Renal pelvis (tissue), 4 donors: ENCODE measurements around the gene SLC22A4. TPM values are rescaled to one million over a fixed set of nuclear protein-coding genes. Genes with fewer than 3 reads are reported as not detected.

Source experiments
- DNase-seq: peaks from one replicate; pipeline ENCODE4 v3.0.0-alpha.2; 2013
- polyA plus RNA-seq, 3 donors: library from polyadenylated mRNA; unstranded; fragments of 120-200 nt; gene quantifications; one replicate each; pipeline ENCODE4 v1.2.1, GENCODE V29; 2013; ENCODE audit not compliant: insufficient read length in 3 of 3

Gene SLC22A4
- polyA plus RNA-seq, 3 donors: 5.0 to 9.1 (median 7.2) TPM

DNA sequence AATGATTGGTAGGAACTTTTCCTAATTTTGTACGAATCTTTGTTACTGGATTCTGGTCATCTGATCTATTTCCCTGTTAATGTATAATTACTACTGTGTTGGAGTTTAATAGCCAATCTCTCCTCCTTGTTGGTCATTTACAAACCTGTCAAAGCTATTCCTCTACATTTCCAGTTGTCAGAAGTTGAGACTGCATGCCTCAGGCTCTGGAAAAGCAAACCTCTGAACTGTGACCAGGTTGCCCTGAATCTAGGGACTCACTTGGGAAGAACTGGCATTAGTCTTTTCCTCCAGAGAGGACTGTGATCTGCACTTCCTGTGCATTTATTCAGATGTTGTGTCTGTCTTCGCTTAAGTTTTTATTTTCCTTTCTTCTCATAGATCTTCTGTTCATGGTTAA is 20.6 kb upstream of the SLC22A4 start:
- no peak for DNase-seq

DNA sequence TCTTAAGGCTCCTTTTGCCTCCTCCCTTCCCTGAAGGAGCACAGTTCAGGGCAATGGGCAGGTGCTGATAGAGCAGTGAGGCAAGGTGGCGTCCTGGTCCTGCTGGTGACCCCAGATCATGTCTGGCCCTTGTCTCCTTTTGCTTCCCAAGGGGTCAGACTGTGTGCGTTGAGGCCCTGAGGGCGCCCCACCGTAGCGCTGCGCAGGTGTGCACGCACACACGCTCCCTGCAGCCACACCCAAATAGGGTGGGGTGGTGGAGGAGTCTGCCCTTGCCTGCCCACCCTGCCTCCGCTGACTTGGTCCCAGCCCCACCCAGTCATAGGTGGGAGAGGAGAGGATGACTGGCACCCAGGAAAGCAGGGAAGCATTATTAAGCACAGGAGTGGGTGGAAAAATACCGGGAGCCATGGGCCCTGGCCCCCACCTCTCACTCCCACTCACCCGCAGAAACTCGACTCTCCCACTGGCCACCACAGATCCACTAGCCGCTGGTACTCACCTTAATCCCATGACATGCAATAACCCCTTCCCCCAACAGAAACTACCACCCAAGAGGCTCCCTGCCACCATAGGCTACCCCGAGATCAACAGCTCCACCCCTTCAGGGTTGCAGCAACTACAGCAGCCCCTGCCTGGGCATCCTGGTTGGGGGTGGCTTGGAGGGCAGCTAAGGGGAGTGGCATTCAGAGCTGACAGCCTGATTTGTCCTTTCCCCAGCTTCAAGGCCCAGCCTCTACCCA is 20.0 kb upstream of the SLC22A4 start:
- DNase-seq: no peak

DNA sequence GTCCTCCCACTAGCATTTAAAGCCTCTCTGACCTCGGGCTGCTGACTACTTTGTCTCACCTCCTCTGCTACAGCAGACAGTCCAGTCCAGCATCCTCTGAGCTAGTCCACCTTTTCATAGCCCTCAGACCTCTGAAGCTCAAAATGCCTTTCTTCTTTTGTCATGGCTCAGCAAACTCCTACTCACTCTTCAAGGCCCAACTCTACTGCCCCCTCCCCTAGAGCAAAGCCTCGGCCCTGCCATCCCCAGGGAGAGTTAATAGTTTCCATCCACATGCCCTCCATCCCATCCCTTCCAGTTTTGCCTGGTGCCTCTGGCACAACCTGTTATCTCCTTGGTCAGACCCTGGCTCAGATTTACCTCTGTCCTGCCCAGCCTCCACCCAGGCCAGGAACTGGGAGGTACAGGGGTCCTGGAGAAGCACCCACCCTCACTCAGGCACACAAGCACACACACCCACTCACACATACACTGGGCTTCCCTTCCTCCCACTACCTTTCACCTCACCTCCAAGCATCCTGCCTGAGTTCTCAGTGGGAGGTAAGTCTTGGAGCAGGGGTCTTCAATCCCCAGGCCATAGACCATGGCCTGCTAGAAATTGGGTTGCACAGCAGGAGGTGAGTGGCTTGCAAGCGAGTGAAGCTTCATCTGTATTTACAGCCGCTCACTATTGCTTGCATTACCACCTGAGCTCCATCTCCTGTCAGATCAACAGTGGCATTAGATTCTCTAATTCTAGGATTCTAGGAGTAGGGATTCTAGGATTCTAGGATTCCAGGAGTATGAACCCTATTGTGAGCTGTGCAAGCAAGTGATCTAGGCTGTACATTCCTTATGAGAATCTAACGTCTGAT is 18.6 kb upstream of the SLC22A4 start:
- no peak for DNase-seq

DNA sequence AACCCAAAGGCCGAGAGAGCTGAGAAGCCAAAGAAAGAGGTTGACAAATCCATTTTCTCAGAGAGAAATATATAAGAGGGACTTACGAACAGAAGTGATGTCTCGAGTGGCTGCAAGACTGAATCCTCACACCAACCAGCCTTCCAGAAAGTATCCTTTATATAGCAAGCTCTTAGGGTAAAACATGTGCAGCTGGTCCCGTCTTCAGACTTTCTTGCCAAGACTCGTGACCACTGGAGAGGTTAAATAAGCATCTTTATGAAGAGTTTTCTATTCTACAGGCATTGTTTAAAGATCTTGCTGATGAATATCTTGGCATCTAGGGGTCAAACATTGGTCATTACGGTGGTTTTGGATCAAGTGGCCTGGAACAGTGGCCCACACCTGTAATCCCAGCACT is 16.9 kb upstream of the SLC22A4 start:
- DNase-seq: no peak

DNA sequence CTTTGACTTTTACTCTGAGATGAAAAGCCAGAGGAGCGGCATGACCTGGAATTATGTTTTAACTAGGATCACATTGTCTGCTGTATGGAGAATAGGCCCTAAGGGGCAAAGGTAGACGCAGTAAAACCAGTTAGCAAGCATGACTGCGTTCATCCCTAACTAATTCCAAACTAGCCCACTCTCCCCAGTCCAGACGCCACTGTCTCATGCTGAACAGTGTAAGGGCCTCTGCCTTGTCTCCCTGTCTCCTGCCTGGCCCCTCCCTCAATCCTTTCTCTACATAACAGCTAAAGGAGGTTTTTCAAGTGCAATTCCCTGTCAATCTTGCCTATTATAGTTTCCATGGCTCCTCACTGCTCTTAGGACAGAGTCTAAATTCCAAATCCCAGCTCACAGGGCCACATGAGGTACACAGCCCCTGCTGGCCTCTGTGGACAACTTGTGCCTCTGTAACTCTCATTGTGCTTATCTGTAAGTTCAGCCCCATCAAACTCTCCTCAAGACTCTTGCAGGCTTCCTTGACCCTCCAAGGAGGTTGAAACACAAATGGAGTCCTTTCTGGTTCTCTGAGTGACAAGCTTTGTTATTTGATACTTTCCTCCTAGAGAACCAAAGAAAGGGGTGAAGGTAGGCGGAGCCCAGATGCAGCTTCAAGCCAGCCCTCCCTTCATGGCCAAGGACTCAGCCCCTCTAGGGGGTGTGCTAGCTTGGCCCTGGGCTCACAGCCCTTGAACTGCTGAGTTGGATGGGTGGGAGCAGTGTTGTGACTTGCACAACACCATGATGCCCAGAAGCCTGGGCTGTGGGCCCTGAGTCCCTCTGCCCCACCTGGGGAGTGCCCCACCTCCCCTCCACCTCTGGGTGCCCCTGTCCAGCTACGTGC is 16.0 kb upstream of the SLC22A4 start:
- no peak for DNase-seq

DNA sequence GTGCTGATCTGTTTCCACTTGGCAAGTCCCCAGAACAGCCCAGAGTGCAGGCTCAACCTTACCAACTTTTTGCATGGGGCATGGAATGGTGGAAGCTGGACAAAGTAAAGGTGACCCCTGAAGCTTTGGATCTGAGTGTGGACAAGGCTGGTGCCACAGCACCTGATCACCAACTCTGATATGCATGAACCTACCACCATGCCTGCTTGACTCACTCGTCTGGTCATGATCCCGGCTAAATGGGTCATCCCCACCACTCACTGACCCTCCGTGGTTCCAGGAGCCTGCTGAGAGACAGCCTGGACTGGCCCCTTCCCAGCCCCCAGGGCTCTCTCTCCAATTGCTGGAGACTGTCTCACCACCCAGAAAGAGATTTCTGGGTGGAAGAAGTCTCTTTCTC is 14.4 kb upstream of the SLC22A4 start:
- DNase-seq: no peak

DNA sequence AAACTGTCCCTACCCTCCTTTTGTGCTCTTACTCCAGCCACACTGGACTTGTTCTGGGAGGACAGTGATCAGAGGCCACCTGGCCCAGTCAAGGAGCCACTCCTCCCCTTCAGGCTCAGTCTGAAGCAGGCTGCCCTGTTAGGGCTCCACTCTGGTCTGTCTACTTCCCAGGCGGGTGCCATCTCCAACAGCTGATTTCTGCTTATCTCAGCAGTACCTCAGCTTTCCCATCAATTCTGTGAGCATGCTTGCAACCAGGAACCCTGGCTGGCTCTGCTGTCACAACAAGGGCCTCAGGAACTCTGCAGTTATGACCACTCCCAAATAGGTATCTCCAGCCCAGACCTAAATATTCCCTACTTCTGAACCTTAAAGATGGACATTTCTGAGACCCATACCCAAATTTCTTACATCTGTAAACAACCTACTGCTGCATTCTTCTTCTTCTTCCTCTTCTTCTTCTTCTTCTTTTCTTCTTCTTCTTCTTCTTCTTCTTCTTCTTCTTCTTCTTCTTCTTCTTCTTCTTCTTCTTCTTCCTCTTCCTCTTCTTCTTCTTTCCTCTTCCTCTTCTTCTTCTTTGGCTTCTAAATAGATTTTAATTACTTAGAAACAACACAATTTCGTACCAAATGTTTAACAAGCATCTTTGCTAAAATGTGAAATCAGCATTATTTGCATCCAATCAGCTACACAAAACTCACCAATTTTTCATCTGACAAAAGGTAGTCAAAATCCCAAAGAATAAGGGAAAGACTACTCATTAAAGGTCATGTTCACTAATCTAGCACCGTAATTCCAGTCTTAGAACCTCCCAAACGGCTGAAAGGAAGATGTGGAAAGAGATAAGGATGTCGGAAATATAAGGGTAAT is 13.6 kb upstream of the SLC22A4 start:
- DNase-seq: no peak

DNA sequence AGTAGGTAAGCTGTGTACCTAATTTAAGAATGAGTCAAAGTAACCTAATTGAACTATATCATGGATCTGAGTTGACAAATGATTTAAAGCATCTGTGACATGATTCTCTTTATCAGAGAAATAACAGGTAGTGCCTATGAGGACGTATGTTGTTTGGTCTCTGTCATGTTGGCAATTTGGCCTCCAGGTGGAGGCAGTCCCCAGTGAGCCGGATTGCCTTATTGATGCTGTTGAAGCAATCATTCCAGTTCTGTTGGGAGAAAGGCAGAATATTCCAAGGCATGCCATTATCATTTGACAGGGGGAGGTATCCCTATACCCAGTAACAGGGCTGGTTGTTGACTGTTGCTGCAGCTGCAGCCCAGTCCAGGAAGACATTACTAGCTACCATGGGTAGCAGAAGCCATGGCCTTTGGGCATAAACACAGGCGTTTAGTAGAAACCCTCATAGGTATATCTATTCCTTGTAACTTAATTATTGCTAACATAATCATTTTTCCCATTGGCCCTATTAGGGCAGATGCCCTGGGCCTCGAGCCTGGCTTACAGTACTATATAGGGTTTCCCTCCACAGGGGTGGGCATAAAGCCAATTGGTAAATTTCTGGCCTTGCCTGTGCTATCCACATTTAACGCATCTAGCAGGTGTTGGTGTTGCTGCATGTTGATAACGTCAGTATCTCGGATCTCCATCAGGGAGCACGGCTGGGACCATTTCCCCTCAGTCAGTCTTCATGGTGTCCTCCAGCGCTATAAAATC is 12.2 kb upstream of the SLC22A4 start:
- DNase-seq: no peak

DNA sequence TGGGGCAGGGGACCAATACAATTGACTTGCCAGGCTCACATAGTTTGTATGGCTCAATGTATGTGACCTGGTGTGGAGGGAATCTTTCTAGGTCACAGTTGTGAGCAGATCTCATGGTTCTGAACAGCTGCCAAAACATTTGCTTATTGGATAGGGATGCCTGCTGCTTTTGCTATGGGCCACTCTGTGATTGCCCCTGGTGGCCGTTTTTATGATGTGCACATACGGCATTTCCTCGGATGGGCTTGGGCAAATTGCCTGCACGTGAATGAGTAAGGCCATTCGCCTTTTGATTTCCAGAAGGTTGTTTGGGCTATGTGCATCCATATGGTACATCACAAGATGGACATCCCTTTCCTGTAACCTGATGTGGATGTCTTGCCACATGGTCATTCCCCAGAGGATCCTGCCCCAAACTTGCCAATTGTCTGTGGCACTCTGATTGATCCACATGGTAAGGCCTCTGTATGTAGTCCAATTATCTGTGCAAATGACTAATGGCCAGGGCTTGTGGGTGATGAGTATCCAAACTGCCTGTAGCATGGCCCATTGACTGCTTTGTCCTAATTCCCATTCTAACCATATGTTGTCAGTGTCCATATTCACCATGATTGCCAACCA is 10.7 kb upstream of the SLC22A4 start:
- no peak for DNase-seq

DNA sequence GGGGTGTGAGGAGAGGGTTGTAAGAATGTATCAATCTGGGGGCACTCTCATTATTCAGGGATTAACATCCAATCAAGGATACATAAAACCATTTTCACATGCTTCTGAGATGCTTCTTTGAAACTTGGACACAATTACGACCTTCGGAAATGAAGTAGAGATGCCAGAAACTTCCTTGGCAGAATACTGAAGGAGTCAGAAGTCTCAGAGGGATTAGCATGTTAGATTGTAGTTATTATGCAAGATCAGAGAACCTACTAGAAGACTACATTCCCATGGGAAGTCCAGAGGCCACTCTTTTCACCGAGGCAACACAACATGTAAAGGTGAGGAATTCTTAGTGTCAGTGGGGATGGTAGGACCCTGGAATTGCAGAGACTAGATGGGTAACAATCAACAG is 5.1 kb upstream of the SLC22A4 start:
- DNase-seq: no peak

DNA sequence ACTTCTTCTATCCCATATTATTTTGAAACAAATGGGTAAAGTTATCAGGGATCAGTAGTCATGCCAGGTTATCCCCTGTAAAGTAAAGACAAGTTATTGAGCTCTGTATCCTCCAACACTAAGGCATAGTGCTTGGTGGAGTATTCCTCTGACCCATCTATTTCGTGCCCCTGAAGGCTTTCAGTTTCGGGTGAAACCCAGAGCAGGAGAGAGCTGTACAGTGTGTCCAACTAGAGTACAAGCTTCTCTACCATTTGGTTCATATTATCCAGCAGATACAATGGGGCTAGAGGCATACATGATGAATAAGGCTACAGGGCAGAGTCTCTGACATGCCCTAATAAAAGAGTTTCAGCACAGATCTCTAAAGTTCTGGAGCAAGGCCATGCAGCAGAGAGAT is 3.2 kb upstream of the SLC22A4 start:
- no peak for DNase-seq

DNA sequence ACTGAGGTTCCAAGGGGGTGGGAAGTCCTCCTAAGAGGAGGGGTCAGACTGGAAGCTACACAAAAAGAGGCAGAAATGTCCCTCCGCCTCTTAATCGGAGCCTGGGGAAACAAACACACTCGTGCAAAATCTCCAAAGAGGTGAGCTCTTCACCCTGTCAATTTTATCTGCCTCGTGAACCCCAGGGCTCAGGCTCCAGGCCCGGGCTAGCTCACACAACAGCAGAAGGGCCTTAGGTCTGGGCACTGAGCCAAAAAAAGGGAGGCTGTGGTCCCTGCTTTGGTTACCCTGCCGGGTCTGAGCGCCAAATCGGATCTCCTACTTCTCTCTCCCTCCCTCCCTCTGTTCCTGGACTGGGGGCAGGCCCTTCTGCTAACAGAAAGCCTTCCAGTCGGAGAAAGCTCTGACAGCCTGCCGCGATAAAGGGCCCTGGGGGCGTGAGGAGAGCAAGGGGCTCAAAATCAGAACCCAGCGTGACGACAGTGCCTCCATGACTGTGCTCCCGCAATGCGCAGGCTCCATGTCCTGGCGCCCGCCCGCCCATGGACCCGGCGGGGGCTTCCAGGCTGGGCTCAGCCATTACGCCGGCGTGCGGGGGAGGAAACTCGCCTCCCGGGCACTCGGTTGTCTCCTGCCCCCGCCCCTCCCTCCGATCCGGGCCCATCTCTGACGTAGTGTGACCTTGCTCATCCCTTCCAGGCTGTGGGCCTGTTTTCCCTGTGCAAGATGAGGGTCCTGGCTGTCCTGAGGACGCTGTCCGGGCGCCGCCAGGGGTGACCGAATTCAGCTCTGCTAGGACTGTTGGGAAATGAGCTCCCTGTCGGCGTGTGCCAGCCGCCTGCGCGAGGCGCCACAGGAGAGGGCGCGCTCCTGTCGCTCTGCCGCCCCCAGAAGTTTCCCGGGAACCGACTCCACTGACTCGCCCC is 865 bp upstream of the SLC22A4 start:
- peak; percentile 90 for DNase-seq

DNA sequence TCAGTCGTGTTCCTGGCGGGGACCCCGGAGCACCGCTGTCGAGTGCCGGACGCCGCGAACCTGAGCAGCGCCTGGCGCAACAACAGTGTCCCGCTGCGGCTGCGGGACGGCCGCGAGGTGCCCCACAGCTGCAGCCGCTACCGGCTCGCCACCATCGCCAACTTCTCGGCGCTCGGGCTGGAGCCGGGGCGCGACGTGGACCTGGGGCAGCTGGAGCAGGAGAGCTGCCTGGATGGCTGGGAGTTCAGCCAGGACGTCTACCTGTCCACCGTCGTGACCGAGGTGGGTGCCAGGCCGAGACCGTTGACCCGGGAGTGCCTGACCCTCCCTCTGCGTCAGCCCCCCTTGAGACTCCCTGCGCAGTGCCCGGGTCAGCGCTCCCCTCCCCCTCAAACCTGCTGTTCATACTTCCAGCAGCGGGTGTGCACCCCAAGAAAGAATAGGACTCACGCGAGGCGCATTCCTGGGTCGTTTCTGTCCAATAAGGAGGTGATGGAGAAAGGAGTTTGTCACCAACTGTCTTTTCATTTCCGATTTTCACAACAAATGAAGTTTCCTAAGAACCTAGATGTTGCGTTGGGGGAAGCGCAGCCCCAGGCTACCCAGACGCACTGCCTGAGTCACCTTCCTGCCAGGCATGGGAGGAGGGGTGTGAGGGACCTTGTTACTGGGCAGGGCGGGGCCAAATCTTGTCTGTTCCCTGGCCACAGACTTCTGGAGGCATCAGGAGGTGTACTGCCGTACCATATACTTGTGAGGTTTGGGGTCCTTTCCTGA is 722 bp downstream of the SLC22A4 start:
- DNase-seq: no peak

DNA sequence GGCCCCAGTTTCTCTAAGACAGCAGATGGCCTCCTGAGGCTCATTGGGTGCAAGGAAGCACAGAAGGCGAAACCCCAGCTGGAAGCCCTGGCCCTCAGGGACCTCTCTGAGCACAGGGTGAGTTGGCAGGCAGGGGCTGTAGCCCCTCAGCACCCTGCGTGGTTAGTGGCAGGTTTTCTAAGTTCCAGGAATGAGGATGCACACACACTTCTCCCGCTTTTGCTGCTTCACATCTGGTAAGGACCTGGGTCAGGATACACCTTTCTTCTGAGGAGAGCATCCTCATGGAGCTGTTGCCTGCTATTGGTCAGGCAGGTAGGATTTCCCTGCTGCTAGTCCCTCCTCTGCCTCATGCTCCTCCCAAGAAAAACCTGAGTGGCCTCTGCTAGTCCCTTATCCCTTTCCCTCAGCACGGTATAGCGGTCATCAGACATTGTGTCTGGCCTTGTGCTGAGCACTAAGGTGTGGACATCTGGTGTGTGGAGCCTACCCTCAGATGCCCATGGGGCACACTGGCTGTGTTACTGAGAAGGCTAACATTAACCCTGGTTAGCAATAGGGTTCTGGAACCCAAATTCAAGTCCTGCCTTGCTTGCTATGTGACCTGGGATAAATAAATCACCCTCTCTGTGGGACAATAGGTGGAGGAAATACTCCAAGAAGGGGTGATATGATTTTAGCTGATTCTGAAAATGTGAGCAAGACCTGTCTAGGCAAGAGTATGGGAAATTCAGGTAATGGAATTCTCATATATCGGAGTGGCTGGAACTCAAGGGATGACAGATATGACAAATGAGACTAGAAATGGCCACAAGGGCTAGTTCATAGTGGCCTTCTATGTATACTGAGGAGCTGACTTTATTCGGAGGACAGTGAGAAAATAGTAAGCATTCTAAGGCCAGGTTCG is 1.6 kb downstream of the SLC22A4 start:
- DNase-seq: no peak

DNA sequence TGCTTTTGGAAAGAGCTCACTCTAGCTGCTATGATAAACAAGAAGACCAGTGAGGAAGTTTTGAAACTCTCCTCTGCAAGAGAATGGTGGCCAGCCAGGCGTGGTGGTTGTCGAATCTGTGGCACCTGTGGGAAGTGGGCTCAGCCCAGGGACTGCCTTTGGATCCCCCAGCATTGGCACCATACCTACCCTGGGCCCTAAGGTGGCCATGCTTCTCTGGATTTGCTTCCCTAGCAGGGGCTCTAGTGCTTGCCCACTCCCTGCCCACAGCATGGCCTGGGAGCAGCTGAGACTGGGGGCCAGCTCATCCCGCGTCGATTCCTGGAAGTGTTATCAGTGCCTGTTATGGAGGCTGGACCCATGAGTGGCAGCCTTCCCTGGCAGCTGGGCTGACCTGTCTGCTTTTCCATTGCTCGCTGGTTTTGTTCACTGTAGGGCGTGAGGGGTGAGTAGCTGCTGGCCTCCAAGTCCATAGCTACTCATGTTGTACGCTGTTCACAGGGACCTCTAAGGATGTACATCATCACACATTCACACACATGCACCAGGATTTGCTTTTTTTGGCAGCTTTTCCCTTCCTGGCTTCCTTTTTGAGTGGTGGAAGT is 2.3 kb downstream of the SLC22A4 start:
- DNase-seq: no peak

DNA sequence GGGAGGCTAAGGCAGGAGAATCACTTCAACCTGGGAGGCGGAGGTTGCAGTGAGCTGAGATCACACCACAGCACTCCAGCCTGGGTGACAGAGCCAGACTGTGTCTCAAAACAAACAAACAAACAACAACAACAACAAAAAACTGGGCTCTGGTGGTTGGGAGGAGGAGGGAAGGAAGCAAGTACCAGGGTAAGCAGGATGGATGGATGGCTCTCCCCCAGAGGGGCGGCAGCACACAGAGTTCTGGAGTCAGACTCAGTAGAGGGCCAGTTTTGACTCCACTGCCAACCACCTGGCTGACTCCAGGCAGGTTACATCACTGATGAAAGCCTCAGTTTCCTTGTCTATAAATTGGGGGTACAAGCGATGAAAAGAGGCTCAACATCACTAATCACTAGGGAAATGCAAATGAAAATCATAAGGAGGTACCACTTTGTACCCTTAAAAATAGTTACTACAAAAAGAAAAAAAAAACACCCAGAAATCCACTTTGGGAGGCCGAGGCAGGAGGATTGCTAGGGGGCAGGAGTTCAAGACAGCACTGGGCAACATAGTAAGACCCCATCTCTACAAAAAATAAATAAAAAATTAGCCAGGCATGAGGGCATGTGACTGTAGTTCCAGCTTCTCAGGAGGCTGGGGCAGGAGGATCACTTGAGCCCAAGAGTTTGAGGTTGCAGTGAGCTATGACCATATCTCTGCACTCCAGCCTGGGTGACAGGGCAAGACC is 3.2 kb downstream of the SLC22A4 start:
- DNase-seq: no peak
